ENCODE measurements around the gene SLC39A7.
A peak's percentile ranks its signal among the peaks of the same experiment; 100 is the strongest.

SLC39A7 gene

DNA sequence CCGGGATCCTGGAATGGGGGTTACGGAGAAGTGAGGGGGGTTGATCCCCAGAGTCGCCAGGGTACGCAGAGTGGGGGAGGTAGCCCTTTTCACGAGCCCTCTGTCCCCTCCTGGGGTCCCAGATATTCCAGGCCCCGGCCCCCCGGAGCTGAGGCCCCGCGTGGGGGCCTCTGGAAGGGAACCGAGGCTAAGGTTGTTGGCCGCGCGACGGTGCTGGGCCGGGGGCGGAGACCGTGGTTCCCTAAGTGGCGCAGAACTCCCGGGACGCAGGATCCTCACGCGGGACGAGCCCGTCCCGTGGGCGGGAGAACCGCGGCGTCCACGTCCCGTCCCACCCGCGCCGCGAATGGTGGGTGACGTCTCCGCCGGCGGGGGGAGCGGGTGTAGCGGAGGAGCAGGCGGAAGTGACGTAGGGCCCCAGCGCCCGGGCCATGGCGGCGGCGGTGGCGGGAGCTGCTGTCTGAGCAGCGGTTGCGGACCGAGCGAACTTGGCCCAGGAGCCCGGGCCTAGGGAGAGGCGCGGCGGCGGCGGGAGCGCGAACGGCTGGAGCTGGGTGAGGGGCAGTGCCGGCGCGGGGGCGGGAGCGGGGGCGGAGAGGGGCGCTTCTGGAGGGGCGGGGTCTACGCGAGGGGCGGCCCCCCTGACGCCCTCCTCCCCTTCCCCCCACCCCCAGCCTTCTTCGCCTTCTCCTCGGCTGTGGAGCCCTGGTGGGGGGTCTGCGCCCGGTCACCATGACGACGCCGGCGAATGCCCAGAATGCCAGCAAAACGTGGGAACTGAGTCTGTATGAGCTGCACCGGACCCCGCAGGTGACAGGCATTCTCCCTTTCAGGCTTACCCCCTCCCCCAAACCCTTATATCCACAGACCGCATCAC lies 7.7 kb downstream of the SLC39A7 start, which contains the start of gene RING1:
TSS of gene RING1 (plus strand) at position 410 of the 877 bp plus-strand sequence. CDS start at position 733, 323 bp downstream.
- peak within 1 kb of the TSS; percentile 89 for H3K27ac ChIP-seq (replicated peaks)
- DNase-seq (ENCODE audit: low read depth in 1 of 2, low spot score in 1 of 2): peak; percentile 75 to 84
- H3K27me3 ChIP-seq (ENCODE audit: insufficient read depth, poor library complexity, severe bottlenecking): peaks cover 3% of the 10 kb centered on the region
- peak within 1 kb of the TSS; percentile 80 for H3K4me3 ChIP-seq (replicated peaks; ENCODE audit: insufficient read depth, low read length)
- TF ChIP-seq, protein P1, sequence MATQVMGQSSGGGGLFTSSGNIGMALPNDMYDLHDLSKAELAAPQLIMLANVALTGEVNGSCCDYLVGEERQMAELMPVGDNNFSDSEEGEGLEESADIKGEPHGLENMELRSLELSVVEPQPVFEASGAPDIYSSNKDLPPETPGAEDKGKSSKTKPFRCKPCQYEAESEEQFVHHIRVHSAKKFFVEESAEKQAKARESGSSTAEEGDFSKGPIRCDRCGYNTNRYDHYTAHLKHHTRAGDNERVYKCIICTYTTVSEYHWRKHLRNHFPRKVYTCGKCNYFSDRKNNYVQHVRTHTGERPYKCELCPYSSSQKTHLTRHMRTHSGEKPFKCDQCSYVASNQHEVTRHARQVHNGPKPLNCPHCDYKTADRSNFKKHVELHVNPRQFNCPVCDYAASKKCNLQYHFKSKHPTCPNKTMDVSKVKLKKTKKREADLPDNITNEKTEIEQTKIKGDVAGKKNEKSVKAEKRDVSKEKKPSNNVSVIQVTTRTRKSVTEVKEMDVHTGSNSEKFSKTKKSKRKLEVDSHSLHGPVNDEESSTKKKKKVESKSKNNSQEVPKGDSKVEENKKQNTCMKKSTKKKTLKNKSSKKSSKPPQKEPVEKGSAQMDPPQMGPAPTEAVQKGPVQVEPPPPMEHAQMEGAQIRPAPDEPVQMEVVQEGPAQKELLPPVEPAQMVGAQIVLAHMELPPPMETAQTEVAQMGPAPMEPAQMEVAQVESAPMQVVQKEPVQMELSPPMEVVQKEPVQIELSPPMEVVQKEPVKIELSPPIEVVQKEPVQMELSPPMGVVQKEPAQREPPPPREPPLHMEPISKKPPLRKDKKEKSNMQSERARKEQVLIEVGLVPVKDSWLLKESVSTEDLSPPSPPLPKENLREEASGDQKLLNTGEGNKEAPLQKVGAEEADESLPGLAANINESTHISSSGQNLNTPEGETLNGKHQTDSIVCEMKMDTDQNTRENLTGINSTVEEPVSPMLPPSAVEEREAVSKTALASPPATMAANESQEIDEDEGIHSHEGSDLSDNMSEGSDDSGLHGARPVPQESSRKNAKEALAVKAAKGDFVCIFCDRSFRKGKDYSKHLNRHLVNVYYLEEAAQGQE (IDR thresholded peaks at IDR 0.05; ENCODE audit: insufficient replicate concordance, low read depth): peak; percentile 31
- TF ChIP-seq SPI1 (IDR thresholded peaks at IDR 0.05; ENCODE audit: borderline replicate concordance, low read depth) (no peak), POLR2AphosphoS5 (IDR thresholded peaks at IDR 0.05; ENCODE audit: low read depth) (peak; percentile 88), GABPA (IDR thresholded peaks at IDR 0.05; ENCODE audit: low read depth) (peak; percentile 74)
- TF ChIP-seq, protein P2, sequence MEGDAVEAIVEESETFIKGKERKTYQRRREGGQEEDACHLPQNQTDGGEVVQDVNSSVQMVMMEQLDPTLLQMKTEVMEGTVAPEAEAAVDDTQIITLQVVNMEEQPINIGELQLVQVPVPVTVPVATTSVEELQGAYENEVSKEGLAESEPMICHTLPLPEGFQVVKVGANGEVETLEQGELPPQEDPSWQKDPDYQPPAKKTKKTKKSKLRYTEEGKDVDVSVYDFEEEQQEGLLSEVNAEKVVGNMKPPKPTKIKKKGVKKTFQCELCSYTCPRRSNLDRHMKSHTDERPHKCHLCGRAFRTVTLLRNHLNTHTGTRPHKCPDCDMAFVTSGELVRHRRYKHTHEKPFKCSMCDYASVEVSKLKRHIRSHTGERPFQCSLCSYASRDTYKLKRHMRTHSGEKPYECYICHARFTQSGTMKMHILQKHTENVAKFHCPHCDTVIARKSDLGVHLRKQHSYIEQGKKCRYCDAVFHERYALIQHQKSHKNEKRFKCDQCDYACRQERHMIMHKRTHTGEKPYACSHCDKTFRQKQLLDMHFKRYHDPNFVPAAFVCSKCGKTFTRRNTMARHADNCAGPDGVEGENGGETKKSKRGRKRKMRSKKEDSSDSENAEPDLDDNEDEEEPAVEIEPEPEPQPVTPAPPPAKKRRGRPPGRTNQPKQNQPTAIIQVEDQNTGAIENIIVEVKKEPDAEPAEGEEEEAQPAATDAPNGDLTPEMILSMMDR (IDR thresholded peaks at IDR 0.05; ENCODE audit: insufficient read depth, low read length): no peak

DNA sequence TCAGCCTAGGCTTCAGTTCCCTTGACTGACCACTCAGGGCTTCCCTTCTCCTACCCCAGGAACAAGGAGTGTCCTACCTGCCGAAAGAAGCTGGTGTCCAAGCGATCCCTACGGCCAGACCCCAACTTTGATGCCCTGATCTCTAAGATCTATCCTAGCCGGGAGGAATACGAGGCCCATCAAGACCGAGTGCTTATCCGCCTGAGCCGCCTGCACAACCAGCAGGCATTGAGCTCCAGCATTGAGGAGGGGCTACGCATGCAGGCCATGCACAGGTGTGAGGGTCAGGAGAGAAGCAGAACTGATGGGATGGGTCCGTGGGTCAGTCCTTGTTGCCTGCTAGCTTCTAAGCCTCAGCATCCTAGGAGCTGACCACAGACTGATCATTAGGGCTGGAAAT lies 9.2 kb downstream of the SLC39A7 start:
- TF ChIP-seq SPI1 (IDR thresholded peaks at IDR 0.05; ENCODE audit: borderline replicate concordance, low read depth): no peak
- TF ChIP-seq, protein P2 (IDR thresholded peaks at IDR 0.05; ENCODE audit: insufficient read depth, low read length): no peak
- TF ChIP-seq GABPA (IDR thresholded peaks at IDR 0.05; ENCODE audit: low read depth): no peak
- TF ChIP-seq, protein P1 (IDR thresholded peaks at IDR 0.05; ENCODE audit: insufficient replicate concordance, low read depth): no peak
- TF ChIP-seq POLR2AphosphoS5 (IDR thresholded peaks at IDR 0.05; ENCODE audit: low read depth): no peak

DNA sequence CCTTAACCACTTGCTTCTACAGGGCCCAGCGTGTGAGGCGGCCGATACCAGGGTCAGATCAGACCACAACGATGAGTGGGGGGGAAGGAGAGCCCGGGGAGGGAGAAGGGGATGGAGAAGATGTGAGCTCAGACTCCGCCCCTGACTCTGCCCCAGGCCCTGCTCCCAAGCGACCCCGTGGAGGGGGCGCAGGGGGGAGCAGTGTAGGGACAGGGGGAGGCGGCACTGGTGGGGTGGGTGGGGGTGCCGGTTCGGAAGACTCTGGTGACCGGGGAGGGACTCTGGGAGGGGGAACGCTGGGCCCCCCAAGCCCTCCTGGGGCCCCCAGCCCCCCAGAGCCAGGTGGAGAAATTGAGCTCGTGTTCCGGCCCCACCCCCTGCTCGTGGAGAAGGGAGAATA lies 10.5 kb downstream of the SLC39A7 start:
- Histone ChIP-seq H3K4me3 (replicated peaks; ENCODE audit: insufficient read depth, low read length) (no peak overlapping the region), H3K27me3 (ENCODE audit: insufficient read depth, poor library complexity, severe bottlenecking) (peaks cover 3% of the 10 kb centered on the region), H3K27ac (replicated peaks) (no peak overlapping the region)
- TF ChIP-seq SPI1 (IDR thresholded peaks at IDR 0.05; ENCODE audit: borderline replicate concordance, low read depth): no peak
- no peak for TF ChIP-seq POLR2AphosphoS5 (IDR thresholded peaks at IDR 0.05; ENCODE audit: low read depth)
- TF ChIP-seq, protein P2 (IDR thresholded peaks at IDR 0.05; ENCODE audit: insufficient read depth, low read length): no peak
- TF ChIP-seq GABPA (IDR thresholded peaks at IDR 0.05; ENCODE audit: low read depth): no peak
- TF ChIP-seq, protein P1 (IDR thresholded peaks at IDR 0.05; ENCODE audit: insufficient replicate concordance, low read depth): no peak
- no peak for DNase-seq (ENCODE audit: low read depth in 1 of 2, low spot score in 1 of 2)

More for the DNA sequence above, 9.2 kb downstream of the SLC39A7 start:
- no peak for DNase-seq (ENCODE audit: low read depth in 1 of 2, low spot score in 1 of 2)
- H3K27ac ChIP-seq (replicated peaks): no peak overlapping the region
- H3K4me3 ChIP-seq (replicated peaks; ENCODE audit: insufficient read depth, low read length): no peak overlapping the region
- H3K27me3 ChIP-seq (ENCODE audit: insufficient read depth, poor library complexity, severe bottlenecking): peaks cover 3% of the 10 kb centered on the region

Measured in HL-60 (cell line).